IPS DF 6.9 (cell line): ENCODE data around the gene TIGD2.

ENCODE experiments used
- DNase-seq: peaks from one replicate; pipeline ENCODE4 v3.0.0-alpha.2; 2013; ENCODE audit warnings: low read depth, low spot score
- H3K27ac ChIP-seq: one replicate; pipeline ENCODE4 v1.5.1; 2013; ENCODE audit warnings: low read length, control low read depth
- H3K27me3 ChIP-seq: 2 replicates; pipeline ENCODE4 v1.6.1; 2013; ENCODE audit warnings: mild to moderate bottlenecking, low read length; ENCODE audit not compliant: control insufficient read depth, insufficient read depth
- H3K36me3 ChIP-seq: 2 replicates; pipeline ENCODE4 v1.6.1; 2013; ENCODE audit warnings: low read length; ENCODE audit not compliant: control insufficient read depth, insufficient read depth
- H3K4me1 ChIP-seq: 2 replicates; pipeline ENCODE4 v1.6.1; 2013; ENCODE audit warnings: low read length; ENCODE audit not compliant: control insufficient read depth, insufficient read depth
- H3K4me3 ChIP-seq: 2 replicates; pipeline ENCODE4 v1.5.1; 2013; ENCODE audit warnings: mild to moderate bottlenecking, low read length
- H3K9me3 ChIP-seq: 2 replicates; pipeline ENCODE4 v1.6.1; 2013; ENCODE audit warnings: low read length, inconsistent platforms; ENCODE audit not compliant: control insufficient read depth, insufficient read depth
- WGBS: extraction: QIAGEN DNeasy Blood & Tissue Kit; methylation state at CpG from one replicate; pipeline ENCODE4 v1.1.7; 2013; ENCODE audit warnings: mixed read lengths, missing lambda C conversion rate; ENCODE audit not compliant: insufficient read length, insufficient coverage; 5-methylcytosine and 5-hydroxymethylcytosine counted together

Gene TIGD2

GRCh38 chr4:89162496-89162895 lies 51.2 kb downstream of the TIGD2 start:
- H3K4me3 ChIP-seq: no peak overlapping the region
- no peaks in the 10 kb centered on the region for H3K9me3 ChIP-seq
- no peak for DNase-seq
- H3K27me3 ChIP-seq: no peaks in the 10 kb centered on the region
- H3K27ac ChIP-seq: no peak overlapping the region
- H3K4me1 ChIP-seq: no peaks in the 10 kb centered on the region
- no peaks in the 10 kb centered on the region for H3K36me3 ChIP-seq
- no CpG with 5 or more reads among the region's 3 CpGs for WGBS

GRCh38 chr4:89162987-89163386 lies 51.7 kb downstream of the TIGD2 start:
- no CpG with 5 or more reads among the region's 4 CpGs for WGBS
- H3K9me3 ChIP-seq: no peaks in the 10 kb centered on the region
- H3K27me3 ChIP-seq: no peaks in the 10 kb centered on the region
- DNase-seq: no peak
- no peak overlapping the region for H3K27ac ChIP-seq
- H3K4me3 ChIP-seq: no peak overlapping the region
- no peaks in the 10 kb centered on the region for H3K36me3 ChIP-seq
- no peaks in the 10 kb centered on the region for H3K4me1 ChIP-seq

GRCh38 chr4:89164400-89164799 lies 53.1 kb downstream of the TIGD2 start:
- Histone ChIP-seq H3K36me3 (no peaks in the 10 kb centered on the region), H3K27me3 (no peaks in the 10 kb centered on the region), H3K4me3 (no peak overlapping the region), H3K27ac (no peak overlapping the region), H3K9me3 (no peaks in the 10 kb centered on the region), H3K4me1 (no peaks in the 10 kb centered on the region)
- no CpG with 5 or more reads among the region's 2 CpGs for WGBS
- DNase-seq: no peak
